ENCODE data around the gene RTF1. TPM values are rescaled to one million over a fixed set of nuclear protein-coding genes. Genes with fewer than 3 reads are reported as not detected.
"Not testable (repeated sequence)": the region's sequence is repeated elsewhere in the genome, so short reads cannot be mapped to it uniquely, and the experiment has no call there.

RTF1 gene
- polyA plus RNA-seq, 2 of the 4 experiments (the other 2 are of a cell fraction) = 21.1 to 22.8 TPM

DNA sequence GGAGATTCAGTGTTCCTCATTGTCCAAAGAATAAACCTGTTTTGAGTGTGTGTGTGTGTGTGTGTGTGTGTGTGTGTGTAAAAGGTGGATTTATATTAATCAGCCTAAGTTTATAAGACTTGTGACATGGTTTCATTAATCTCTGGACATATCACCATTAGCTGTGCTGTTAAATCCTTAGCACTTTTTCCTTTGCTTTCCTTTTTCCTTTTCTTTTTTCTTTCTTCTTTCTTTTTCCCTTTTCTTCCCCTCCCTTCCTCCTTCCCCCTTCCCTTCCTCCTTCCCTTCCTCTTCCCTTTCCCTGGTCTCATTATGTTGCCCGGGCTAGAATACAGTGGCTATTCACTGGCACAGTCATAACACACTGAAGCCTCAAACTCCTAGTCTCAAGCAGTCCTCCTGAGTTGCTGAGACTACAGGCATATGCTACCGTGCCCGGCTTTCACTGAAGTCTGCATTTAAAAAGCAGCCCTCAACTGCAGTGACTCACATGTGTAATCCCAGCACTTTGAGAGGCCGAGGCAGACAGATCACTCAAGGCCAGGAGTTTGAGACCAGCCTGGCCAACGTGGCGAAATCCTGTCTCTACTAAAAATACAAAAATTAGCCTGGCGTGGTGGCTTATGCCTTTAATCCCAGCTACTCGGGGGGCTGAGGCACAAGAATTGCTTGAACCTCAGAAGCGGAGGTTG, 48.1 kb downstream of the RTF1 start:
- ATAC-seq (no peak), FAIRE-seq (no peak), DNase-seq (ENCODE audit: low read depth in 1 of 2, low spot score in 1 of 2) (no peak)
- Histone ChIP-seq H3K9me3 (no peaks in the 10 kb centered on the region), H3K4me1 (no peaks in the 10 kb centered on the region), H3K4me2 (no peak overlapping the region), H3K27ac (no peak overlapping the region), H3K4me3 (no peak overlapping the region)
- POLR2A ChIA-PET = interaction anchor here (1.0 kb wide), 1 partner anchor 157 kb away, joined by 6 read pairs; no protein-coding TSS in a partner anchor
- TF ChIP-seq RARB (CRISPR knock-in tag; IDR thresholded peaks at IDR 0.05) (no peak), HEYL (CRISPR knock-in tag; IDR thresholded peaks at IDR 0.05) (no peak), PHF8 (IDR thresholded peaks at IDR 0.05; ENCODE audit: borderline replicate concordance, low read depth) (no peak), GATA3 (IDR thresholded peaks at IDR 0.05; ENCODE audit: borderline replicate concordance) (no peak)
- WGBS (ENCODE audit: missing lambda C conversion rate) = 73% methylated on average over 6 of the region's 9 CpGs
- CTCF ChIA-PET = interaction anchor here (1.0 to 4.0 kb wide), 34 partner anchors 9 to 441 kb away, joined by 3 to 26 read pairs (median 5); no protein-coding TSS in a partner anchor

DNA sequence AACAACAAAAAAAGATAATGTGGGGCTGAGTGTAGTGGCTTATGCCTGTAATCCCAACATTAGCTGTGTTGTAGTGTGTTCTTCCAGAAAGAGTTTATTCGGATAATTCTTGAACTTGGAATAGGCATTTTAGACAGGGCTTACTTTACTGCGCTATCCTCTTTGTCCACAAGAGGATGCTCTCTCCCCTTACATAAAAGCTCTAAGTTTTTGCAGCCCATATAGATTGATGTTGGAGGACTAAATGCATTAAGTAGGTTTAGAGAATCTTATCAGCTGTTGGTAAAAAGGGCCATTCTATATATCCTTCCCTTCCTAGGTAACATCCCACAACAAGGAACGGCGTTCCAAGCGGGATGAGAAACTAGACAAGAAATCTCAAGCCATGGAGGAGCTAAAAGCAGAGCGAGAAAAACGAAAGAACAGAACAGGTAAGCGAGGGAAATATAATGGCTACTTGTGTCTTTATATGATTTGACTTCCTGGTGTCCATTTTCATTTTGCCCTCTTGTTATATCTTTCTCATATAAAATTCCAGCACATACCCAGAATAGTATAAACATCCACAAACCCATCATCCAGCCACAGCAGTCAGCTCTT, 49.0 kb downstream of the RTF1 start:
- FAIRE-seq = no peak
- H3K4me3 ChIP-seq = no peak overlapping the region
- ATAC-seq = peak; percentile 59 to 77; a peak in 5 of 6 replicates
- no peak for TF ChIP-seq RARB (CRISPR knock-in tag; IDR thresholded peaks at IDR 0.05)
- TF ChIP-seq BHLHE40 (IDR thresholded peaks at IDR 0.05; ENCODE audit: low read depth, low read length) = no peak
- TF ChIP-seq, protein P1, sequence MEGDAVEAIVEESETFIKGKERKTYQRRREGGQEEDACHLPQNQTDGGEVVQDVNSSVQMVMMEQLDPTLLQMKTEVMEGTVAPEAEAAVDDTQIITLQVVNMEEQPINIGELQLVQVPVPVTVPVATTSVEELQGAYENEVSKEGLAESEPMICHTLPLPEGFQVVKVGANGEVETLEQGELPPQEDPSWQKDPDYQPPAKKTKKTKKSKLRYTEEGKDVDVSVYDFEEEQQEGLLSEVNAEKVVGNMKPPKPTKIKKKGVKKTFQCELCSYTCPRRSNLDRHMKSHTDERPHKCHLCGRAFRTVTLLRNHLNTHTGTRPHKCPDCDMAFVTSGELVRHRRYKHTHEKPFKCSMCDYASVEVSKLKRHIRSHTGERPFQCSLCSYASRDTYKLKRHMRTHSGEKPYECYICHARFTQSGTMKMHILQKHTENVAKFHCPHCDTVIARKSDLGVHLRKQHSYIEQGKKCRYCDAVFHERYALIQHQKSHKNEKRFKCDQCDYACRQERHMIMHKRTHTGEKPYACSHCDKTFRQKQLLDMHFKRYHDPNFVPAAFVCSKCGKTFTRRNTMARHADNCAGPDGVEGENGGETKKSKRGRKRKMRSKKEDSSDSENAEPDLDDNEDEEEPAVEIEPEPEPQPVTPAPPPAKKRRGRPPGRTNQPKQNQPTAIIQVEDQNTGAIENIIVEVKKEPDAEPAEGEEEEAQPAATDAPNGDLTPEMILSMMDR (IDR thresholded peaks at IDR 0.05) = peak; percentile 80
- peak; percentile 60 for TF ChIP-seq SMC3 (IDR thresholded peaks at IDR 0.05)
- peak; percentile 76 to 83 for TF ChIP-seq RAD21 (conservative IDR thresholded peaks at IDR 0.05 in 1 of 2, IDR thresholded peaks at IDR 0.05 in 1 of 2)
- TF ChIP-seq NFE2L2 (conservative IDR thresholded peaks at IDR 0.05; ENCODE audit: low read length) = no peak
- WGBS (ENCODE audit: missing lambda C conversion rate) = 76% methylated on average over 8 of the region's 8 CpGs
- ChIA-PET POLR2A (interaction anchor here (1.0 kb wide), 1 partner anchor 156 kb away, joined by 6 read pairs; no protein-coding TSS in a partner anchor), CTCF (interaction anchor here (0.6 to 4.0 kb wide), 47 partner anchors 9 to 440 kb away, joined by 3 to 26 read pairs (median 5); partner anchors contain the start of genes ITPKA, LTK and RPAP1)
- no peak overlapping the region for H3K27ac ChIP-seq
- H3K9me3 ChIP-seq = no peaks in the 10 kb centered on the region
- DNase-seq (ENCODE audit: low read depth in 1 of 2, low spot score in 1 of 2) = peak; percentile 31 to 56
- H3K4me2 ChIP-seq = no peak overlapping the region
- H3K4me1 ChIP-seq = no peaks in the 10 kb centered on the region

GRCh38 chr15:41466711-41467110, 49.8 kb downstream of the RTF1 start:
- no peaks in the 10 kb centered on the region for H3K9me3 ChIP-seq
- DNase-seq (ENCODE audit: low read depth in 1 of 2, low spot score in 1 of 2) = no peak
- TF ChIP-seq, protein P2, sequence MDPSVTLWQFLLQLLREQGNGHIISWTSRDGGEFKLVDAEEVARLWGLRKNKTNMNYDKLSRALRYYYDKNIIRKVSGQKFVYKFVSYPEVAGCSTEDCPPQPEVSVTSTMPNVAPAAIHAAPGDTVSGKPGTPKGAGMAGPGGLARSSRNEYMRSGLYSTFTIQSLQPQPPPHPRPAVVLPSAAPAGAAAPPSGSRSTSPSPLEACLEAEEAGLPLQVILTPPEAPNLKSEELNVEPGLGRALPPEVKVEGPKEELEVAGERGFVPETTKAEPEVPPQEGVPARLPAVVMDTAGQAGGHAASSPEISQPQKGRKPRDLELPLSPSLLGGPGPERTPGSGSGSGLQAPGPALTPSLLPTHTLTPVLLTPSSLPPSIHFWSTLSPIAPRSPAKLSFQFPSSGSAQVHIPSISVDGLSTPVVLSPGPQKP (IDR thresholded peaks at IDR 0.05; ENCODE audit: low read depth, low read length) = no peak
- TF ChIP-seq CBX2 (IDR thresholded peaks at IDR 0.05; ENCODE audit: borderline replicate concordance, low read depth) (no peak), EP300 (IDR thresholded peaks at IDR 0.05) (no peak), JUNB (IDR thresholded peaks at IDR 0.05) (no peak), PBX3 (IDR thresholded peaks at IDR 0.05) (no peak), REST (IDR thresholded peaks at IDR 0.05) (no peak), MYC (IDR thresholded peaks at IDR 0.05; ENCODE audit: borderline replicate concordance, low read length) (no peak), JUN (IDR thresholded peaks at IDR 0.05) (no peak)
- ChIA-PET POLR2A (no interaction called here), CTCF (interaction anchor here (0.8 to 4.0 kb wide), 26 partner anchors 9 to 439 kb away, joined by 3 to 26 read pairs (median 8); partner anchors contain the start of genes LTK, MAPKBP1 and RPAP1)
- 60% methylated on average over 3 of the region's 3 CpGs for WGBS (ENCODE audit: missing lambda C conversion rate)
- H3K4me1 ChIP-seq = no peaks in the 10 kb centered on the region
- H3K27ac ChIP-seq = no peak overlapping the region
- H3K4me3 ChIP-seq = no peak overlapping the region
- FAIRE-seq = no peak
- no peak for ATAC-seq
- no peak overlapping the region for H3K4me2 ChIP-seq

GRCh38 chr15:41469644-41470043, 52.7 kb downstream of the RTF1 start:
- H3K27ac ChIP-seq; H3K4me1 ChIP-seq; ATAC-seq; FAIRE-seq; H3K9me3 ChIP-seq; POLR2A ChIA-PET; H3K4me2 ChIP-seq; H3K4me3 ChIP-seq; DNase-seq (ENCODE audit: low read depth in 1 of 2, low spot score in 1 of 2): not testable (repeated sequence)
- CTCF ChIA-PET = interaction anchor here (1.0 to 2.2 kb wide), 3 partner anchors 26 to 342 kb away, joined by 4 to 6 read pairs (median 5); no protein-coding TSS in a partner anchor
- WGBS (ENCODE audit: missing lambda C conversion rate) = 94% methylated on average over 6 of the region's 6 CpGs

All from A549 (cell line).